GM21515 (cell line): ENCODE results near the gene SLC22A1.
"Not testable (repeated sequence)": the region's sequence is repeated elsewhere in the genome, so short reads cannot be mapped to it uniquely, and the experiment has no call there.

Source experiments
- ATAC-seq: cut with Tn5 transposase; IDR thresholded peaks from one replicate; pipeline ENCODE4 v1.9.1; 2021; ENCODE audit not compliant: unreplicated experiment

Gene SLC22A1

GRCh38 chr6:160093061-160093460 is 28.6 kb upstream of the SLC22A1 start:
- no peak for ATAC-seq

GRCh38 chr6:160093946-160094345 is 27.7 kb upstream of the SLC22A1 start:
- no peak for ATAC-seq

- no peak for ATAC-seq
These were observed 26.3 kb upstream of the SLC22A1 start for GRCh38 chr6:160095146-160095845.

- ATAC-seq: no peak
These were observed 20.1 kb upstream of the SLC22A1 start for GRCh38 chr6:160101277-160102205.

- no peak for ATAC-seq
These were observed 19.2 kb upstream of the SLC22A1 start for GRCh38 chr6:160102399-160102798.

- no peak for ATAC-seq
These were observed 18.4 kb upstream of the SLC22A1 start for GRCh38 chr6:160102956-160103824.

GRCh38 chr6:160103825-160104100 is 17.9 kb upstream of the SLC22A1 start:
- no peak for ATAC-seq

GRCh38 chr6:160104821-160105517 is 16.6 kb upstream of the SLC22A1 start:
- ATAC-seq: no peak

- no peak for ATAC-seq
These were observed 15.6 kb upstream of the SLC22A1 start for GRCh38 chr6:160106010-160106409.

- ATAC-seq: no peak
These were observed 14.9 kb upstream of the SLC22A1 start for GRCh38 chr6:160106701-160107100.

- no peak for ATAC-seq
These were observed 13.5 kb upstream of the SLC22A1 start for GRCh38 chr6:160108077-160108476.

GRCh38 chr6:160110586-160111123 is 11.0 kb upstream of the SLC22A1 start:
- ATAC-seq: no peak

- no peak for ATAC-seq
These were observed 9.8 kb upstream of the SLC22A1 start for GRCh38 chr6:160111806-160112205.

- ATAC-seq: no peak
These were observed 8.9 kb upstream of the SLC22A1 start for GRCh38 chr6:160112628-160113299.

GRCh38 chr6:160114536-160114935 is 7.1 kb upstream of the SLC22A1 start:
- not testable (repeated sequence) for ATAC-seq

- no peak for ATAC-seq
These were observed 6.2 kb upstream of the SLC22A1 start for GRCh38 chr6:160115421-160115820.

GRCh38 chr6:160116411-160116810 is 5.2 kb upstream of the SLC22A1 start:
- no peak for ATAC-seq

GRCh38 chr6:160117137-160117536 is 4.5 kb upstream of the SLC22A1 start:
- no peak for ATAC-seq

- ATAC-seq: no peak
These were observed 2.9 kb upstream of the SLC22A1 start for GRCh38 chr6:160118620-160119229.

GRCh38 chr6:160120087-160120486 is 1.5 kb upstream of the SLC22A1 start:
- ATAC-seq: no peak
